Left hindlimb (tissue), 1 donor: ENCODE results near the gene GNGT2.

Source experiments
- DNase-seq: peaks from one replicate; pipeline ENCODE4 v3.0.0-alpha.2; 2018

The GNGT2 gene

DNA sequence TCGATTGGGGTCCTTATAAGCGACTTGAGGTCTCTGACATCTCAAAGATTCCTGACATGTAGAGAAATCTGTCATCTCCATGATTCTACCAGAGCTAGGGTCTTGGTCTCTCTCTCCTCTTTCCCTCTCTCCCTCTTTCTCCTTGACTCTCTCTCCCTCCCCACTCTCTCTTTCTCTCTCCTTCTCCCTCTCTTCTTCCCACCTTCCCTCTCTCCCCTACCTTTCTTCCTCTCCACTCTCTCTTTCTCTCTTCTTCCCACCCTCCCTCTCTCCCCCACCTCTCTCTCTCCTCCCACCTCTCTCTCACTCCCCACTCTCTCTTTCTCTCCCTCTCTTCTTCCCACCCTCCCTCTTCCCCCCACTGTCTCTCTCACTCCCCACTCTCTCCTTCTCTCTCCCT, 45.2 kb downstream of the GNGT2 start:
- no peak for DNase-seq

DNA sequence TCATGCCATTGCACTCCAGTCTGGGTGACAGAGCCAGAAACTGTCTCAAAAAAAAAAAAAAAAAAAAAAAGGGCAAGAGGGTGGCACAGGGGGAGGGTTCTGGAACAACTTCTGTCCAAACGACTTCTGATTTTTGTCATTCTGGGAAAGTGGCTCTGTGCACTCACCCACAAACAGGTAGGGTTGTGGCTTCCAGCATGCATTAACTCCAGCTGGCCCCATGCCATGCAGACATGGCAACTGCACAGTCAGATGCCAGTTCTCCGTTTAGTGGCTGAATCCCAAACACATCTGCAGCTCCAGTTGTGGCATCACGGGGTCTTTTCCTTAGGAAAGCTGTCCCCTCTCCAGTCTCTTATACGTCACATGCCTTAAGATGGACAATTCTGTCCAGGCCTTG, 47.5 kb downstream of the GNGT2 start:
- DNase-seq: no peak

DNA sequence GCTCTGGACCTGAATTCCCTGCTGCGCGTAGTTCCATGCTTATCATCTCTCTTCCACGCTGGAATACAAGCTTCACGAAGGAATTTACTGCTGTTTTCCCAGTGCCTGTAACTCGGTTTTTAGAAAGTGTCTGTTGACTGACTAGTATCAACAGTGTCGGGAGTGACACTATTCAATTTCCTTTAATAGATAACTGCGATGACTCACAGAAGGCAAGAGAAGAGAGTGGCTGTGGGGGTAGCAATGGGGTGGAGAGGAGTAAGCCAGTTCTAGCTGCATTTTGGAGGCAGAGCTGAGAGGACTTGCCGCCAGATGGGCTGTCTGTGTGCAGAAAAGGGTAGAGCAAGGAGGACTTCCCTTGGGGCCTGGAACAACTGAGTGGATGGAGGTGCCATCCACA, 52.6 kb downstream of the GNGT2 start:
- DNase-seq: no peak

DNA sequence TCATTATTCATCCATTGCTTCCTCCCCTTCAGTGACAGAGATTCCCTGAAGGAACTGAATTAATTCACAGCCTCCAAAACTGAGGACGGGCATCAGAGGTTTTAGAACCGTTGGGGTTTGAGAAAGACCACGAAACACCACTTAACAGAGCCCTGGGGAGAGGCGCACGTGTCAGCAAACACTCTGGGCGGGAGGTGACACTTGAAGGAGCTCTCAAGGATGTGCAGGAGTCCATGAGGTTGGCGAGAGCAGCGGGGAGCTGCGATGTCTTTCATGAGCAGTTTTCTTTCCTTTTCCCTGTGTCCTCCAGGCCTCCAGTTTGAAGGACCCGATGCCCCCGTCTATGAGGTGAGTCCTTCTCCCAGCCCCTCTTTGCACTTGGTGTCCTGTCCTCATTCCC, 54.1 kb downstream of the GNGT2 start:
- DNase-seq: no peak
